ENCODE results near the gene HTATIP2. TPM values are rescaled to one million over a fixed set of nuclear protein-coding genes. Genes with fewer than 3 reads are reported as not detected.

The HTATIP2 gene
- 42.5 and 55.8 TPM in 2 replicates for total RNA-seq (2022)
- percentile 72 among the genes with signal in this experiment for Bru-seq, nascent RNA
- percentile 83 among the genes with signal in this experiment for BruChase-seq, experiment 1, labeled RNA remaining after a 6-hour chase
- percentile 70 among the genes with signal in this experiment for BruChase-seq, experiment 2, labeled RNA remaining after a 2-hour chase
- long read RNA-seq, transcript HTATIP2-204 (5 exons, 1,748 nt) = minor isoform, 30 of 120 reads
- long read RNA-seq, transcript HTATIP2-201 (6 exons, 1,477 nt) = major isoform, 53 of 120 reads
- long read RNA-seq, transcript HTATIP2-203 (6 exons, 967 nt) = minor isoform, 7 of 120 reads
- long read RNA-seq, transcript HTATIP2-202 (6 exons, 886 nt) = minor isoform, 22 of 120 reads
- long read RNA-seq, partial matches to known transcripts = 3 of 120 reads
- long read RNA-seq, other reads (novel, unspliced or antisense) = 3 of 120 reads

- BruUV-seq (replicated peaks) = no TSS peak
- ChIA-PET CTCF (interaction anchor here (0.5 to 6.4 kb wide), 12 partner anchors 10 to 448 kb away, joined by 3 to 66 read pairs (median 4); no protein-coding TSS in a partner anchor), POLR2A (interaction anchor here (0.6 to 3.4 kb wide), 17 partner anchors 8 to 495 kb away, joined by 3 to 28 read pairs (median 4); partner anchors contain the start of gene PRMT3)
- Mint-ChIP-seq H3K27ac (ENCODE audit: low read depth, unreplicated experiment) (peak within 1 kb of the TSS; percentile 93), H3K36me3 (ENCODE audit: insufficient read depth, unreplicated experiment) (no peaks in the 10 kb centered on the region), H3K4me3 (ENCODE audit: unreplicated experiment) (peak within 1 kb of the TSS; percentile 75), H3K27me3 (ENCODE audit: insufficient read depth, unreplicated experiment) (no peaks in the 10 kb centered on the region), H3K9me3 (ENCODE audit: unreplicated experiment) (no peaks in the 10 kb centered on the region), H3K4me1 (ENCODE audit: insufficient read depth, unreplicated experiment) (peaks cover 32% of the 10 kb centered on the region)
- DNase-seq (ENCODE audit: unreplicated experiment) = peak; percentile 71
- intact Hi-C loops (cut with micrococcal nuclease) = no loop called here
- no peak for TF ChIP-seq CTCF (IDR thresholded peaks at IDR 0.05; ENCODE audit: unreplicated experiment)
Observed at GRCh38 chr11:20363500-20364340, at the start of gene HTATIP2. Gene HTATIP2 (plus strand): TSS chr11:20363714. CDS start chr11:20364238, 524 bp downstream.

GRCh38 chr11:20315800-20316199 lies 47.7 kb upstream of the HTATIP2 start:
- TF ChIP-seq CTCF (IDR thresholded peaks at IDR 0.05; ENCODE audit: unreplicated experiment) = no peak
- BruUV-seq (replicated peaks) = no TSS peak
- Mint-ChIP-seq H3K27ac (ENCODE audit: low read depth, unreplicated experiment) (no peak overlapping the region), H3K27me3 (ENCODE audit: insufficient read depth, unreplicated experiment) (peaks cover 73% of the 10 kb centered on the region), H3K36me3 (ENCODE audit: insufficient read depth, unreplicated experiment) (no peaks in the 10 kb centered on the region), H3K9me3 (ENCODE audit: unreplicated experiment) (no peaks in the 10 kb centered on the region), H3K4me1 (ENCODE audit: insufficient read depth, unreplicated experiment) (no peaks in the 10 kb centered on the region), H3K4me3 (ENCODE audit: unreplicated experiment) (no peak overlapping the region)
- ChIA-PET CTCF (no interaction called here), POLR2A (no interaction called here)
- no peak for DNase-seq (ENCODE audit: unreplicated experiment)
- intact Hi-C loops (cut with micrococcal nuclease) = no loop called here

- BruUV-seq (replicated peaks) = no TSS peak
- DNase-seq (ENCODE audit: unreplicated experiment) = no peak
- Mint-ChIP-seq H3K4me3 (ENCODE audit: unreplicated experiment) (no peak overlapping the region), H3K27ac (ENCODE audit: low read depth, unreplicated experiment) (no peak overlapping the region), H3K36me3 (ENCODE audit: insufficient read depth, unreplicated experiment) (no peaks in the 10 kb centered on the region), H3K9me3 (ENCODE audit: unreplicated experiment) (no peaks in the 10 kb centered on the region), H3K27me3 (ENCODE audit: insufficient read depth, unreplicated experiment) (peaks cover 86% of the 10 kb centered on the region), H3K4me1 (ENCODE audit: insufficient read depth, unreplicated experiment) (no peaks in the 10 kb centered on the region)
- ChIA-PET POLR2A (no interaction called here), CTCF (interaction anchor here (0.7 to 1.4 kb wide), 3 partner anchors 15 to 188 kb away, joined by 3 to 4 read pairs (median 4); no protein-coding TSS in a partner anchor)
- intact Hi-C loops (cut with micrococcal nuclease) = no loop called here
- no peak for TF ChIP-seq CTCF (IDR thresholded peaks at IDR 0.05; ENCODE audit: unreplicated experiment)
Observed at GRCh38 chr11:20321177-20321576, 42.3 kb upstream of the HTATIP2 start.

All from MCF 10A (cell line).